CD8-positive, alpha-beta memory T cell (primary cell): Measurements from ENCODE around the gene A2M. TPM values are rescaled to one million over a fixed set of nuclear protein-coding genes. Genes with fewer than 3 reads are reported as not detected.

Source experiments
- CTCF ChIA-PET: fragments of 350-600 bp; sonication (Branson Sonifier 250); formaldehyde crosslinking; loops from one replicate; lab custom pipeline; 2021; ENCODE audit warnings: antibody characterized with exemption; lab: Charles Lee
- POLR2A ChIA-PET: fragments of 350-600 bp; sonication (Branson Sonifier 250); formaldehyde crosslinking; loops from one replicate; lab custom pipeline; 2021; ENCODE audit warnings: antibody characterized with exemption; lab: Charles Lee
- DNase-seq, 5 donors: peaks; one replicate each; pipeline versions ENCODE4 v3.0.0 to v3.0.0-alpha.2; 2020 to 2022; ENCODE audit warnings: mixed read lengths in 1 of 5
- H3K27ac ChIP-seq: one replicate; pipeline ENCODE4 v1.7.0; 2013; ENCODE audit warnings: low read depth, mild to moderate bottlenecking, low read length, moderate library complexity
- H3K27me3 ChIP-seq: 2 replicates; pipeline ENCODE4 v1.7.0; 2013; ENCODE audit warnings: low read length, mild to moderate bottlenecking; ENCODE audit not compliant: insufficient read depth, poor library complexity, severe bottlenecking
- H3K36me3 ChIP-seq: 2 replicates; pipeline ENCODE4 v1.7.0; 2013; ENCODE audit warnings: mild to moderate bottlenecking, low read length, moderate library complexity; ENCODE audit not compliant: insufficient read depth
- H3K4me1 ChIP-seq: 2 replicates; pipeline ENCODE4 v1.7.0; 2013; ENCODE audit warnings: mild to moderate bottlenecking, low read length, moderate library complexity; ENCODE audit not compliant: insufficient read depth
- H3K4me3 ChIP-seq: 2 replicates; pipeline ENCODE4 v1.7.0; 2013; ENCODE audit warnings: mild to moderate bottlenecking, low read length
- H3K9me3 ChIP-seq: 2 replicates; pipeline ENCODE4 v1.7.0; 2013; ENCODE audit warnings: mild to moderate bottlenecking, low read length
- H3K27ac Mint-ChIP-seq, 8 donors: one replicate each; pipeline ENCODE4 v1.8.0; 2020 to 2021; ENCODE audit warnings: mixed read lengths in 8 of 8, mild to moderate bottlenecking in 6 of 8, inconsistent platforms in 3 of 8, moderate library complexity in 3 of 8
- H3K27me3 Mint-ChIP-seq, 2 donors: one replicate each; pipeline ENCODE4 v1.8.0; 2020 to 2021; ENCODE audit warnings: mixed read lengths in 2 of 2, mild to moderate bottlenecking in 1 of 2, moderate library complexity in 1 of 2
- H3K36me3 Mint-ChIP-seq, 3 donors: one replicate each; pipeline ENCODE4 v1.8.0; 2020 to 2021; ENCODE audit warnings: mixed read lengths in 3 of 3, inconsistent platforms in 1 of 3, mild to moderate bottlenecking in 1 of 3
- H3K4me1 Mint-ChIP-seq, 3 donors: one replicate each; pipeline ENCODE4 v1.8.0; 2020 to 2021; ENCODE audit warnings: mixed read lengths in 3 of 3, inconsistent platforms in 1 of 3, mild to moderate bottlenecking in 1 of 3
- H3K4me3 Mint-ChIP-seq, 7 donors: one replicate each; pipeline ENCODE4 v1.8.0; 2020 to 2021; ENCODE audit warnings: mixed read lengths in 7 of 7, mild to moderate bottlenecking in 6 of 7, moderate library complexity in 4 of 7, inconsistent platforms in 2 of 7
- H3K9me3 Mint-ChIP-seq, 5 donors: one replicate each; pipeline ENCODE4 v1.8.0; 2020 to 2022; ENCODE audit warnings: mixed read lengths in 5 of 5, mild to moderate bottlenecking in 3 of 5, moderate library complexity in 2 of 5, inconsistent platforms in 1 of 5
- polyA plus RNA-seq: library from polyadenylated mRNA; unstranded; fragments of 300-500 nt; fragmentation: Illumina TruSeq; gene quantifications from one replicate; pipeline ENCODE4 v1.2.3, GENCODE V29; 2021
- total RNA-seq, 2 experiments: library from RNA; stranded (reverse); gene quantifications; one replicate each; pipeline ENCODE4 v1.2.3, GENCODE V29; 2021

Gene A2M
- total and polyA plus RNA-seq, 3 experiments from 2014 or later: 1.4 to 2.2 (median 1.6) TPM

- Mint-ChIP-seq H3K27me3 (peaks cover 0 to 1% of the 10 kb centered on the region in 2 donors), H3K9me3 (peaks cover 0 to 4% (median 0%) of the 10 kb centered on the region in 5 donors), H3K36me3 (peaks cover 15 to 47% (median 39%) of the 10 kb centered on the region in 3 donors), H3K27ac (peak overlapping the region in 1 of 8 donors; percentile 33), H3K4me1 (peaks cover 11 to 23% (median 12%) of the 10 kb centered on the region in 3 donors), H3K4me3 (no peak overlapping the region)
- no peaks in the 10 kb centered on the region for H3K36me3 ChIP-seq
- no peaks in the 10 kb centered on the region for H3K4me1 ChIP-seq
- no peak overlapping the region for H3K4me3 ChIP-seq
- no peak overlapping the region for H3K27ac ChIP-seq
- CTCF ChIA-PET: no interaction called here
- POLR2A ChIA-PET: no interaction called here
- no peaks in the 10 kb centered on the region for H3K27me3 ChIP-seq
- no peak for DNase-seq
- H3K9me3 ChIP-seq: no peaks in the 10 kb centered on the region
Measured at GRCh38 chr12:9130244-9130643, 14.5 kb upstream of the A2M start.

GRCh38 chr12:9127936-9128663 lies 12.4 kb upstream of the A2M start:
- Histone ChIP-seq H3K27ac (no peak overlapping the region), H3K4me3 (no peak overlapping the region), H3K27me3 (no peaks in the 10 kb centered on the region), H3K4me1 (no peaks in the 10 kb centered on the region), H3K9me3 (no peaks in the 10 kb centered on the region), H3K36me3 (no peaks in the 10 kb centered on the region)
- Mint-ChIP-seq H3K9me3 (peaks cover 0 to 4% (median 0%) of the 10 kb centered on the region in 5 donors), H3K27ac (peak overlapping the region in 1 of 8 donors; percentile 24), H3K4me1 (peaks cover 11 to 20% (median 14%) of the 10 kb centered on the region in 3 donors), H3K4me3 (no peak overlapping the region), H3K27me3 (no peaks in the 10 kb centered on the region), H3K36me3 (peaks cover 16 to 42% (median 29%) of the 10 kb centered on the region in 3 donors)
- POLR2A ChIA-PET: no interaction called here
- CTCF ChIA-PET: no interaction called here
- DNase-seq: no peak

GRCh38 chr12:9127484-9127883 lies 11.8 kb upstream of the A2M start:
- no peaks in the 10 kb centered on the region for H3K4me1 ChIP-seq
- CTCF ChIA-PET: no interaction called here
- POLR2A ChIA-PET: no interaction called here
- no peaks in the 10 kb centered on the region for H3K27me3 ChIP-seq
- no peaks in the 10 kb centered on the region for H3K36me3 ChIP-seq
- H3K4me1 Mint-ChIP-seq: peaks cover 10 to 18% (median 11%) of the 10 kb centered on the region in 3 donors
- H3K27ac ChIP-seq: no peak overlapping the region
- peaks cover 0 to 4% (median 0%) of the 10 kb centered on the region in 5 donors for H3K9me3 Mint-ChIP-seq
- H3K4me3 ChIP-seq: no peak overlapping the region
- no peak for DNase-seq
- no peaks in the 10 kb centered on the region for H3K9me3 ChIP-seq
- H3K4me3 Mint-ChIP-seq: no peak overlapping the region
- no peaks in the 10 kb centered on the region for H3K27me3 Mint-ChIP-seq
- peaks cover 16 to 42% (median 29%) of the 10 kb centered on the region in 3 donors for H3K36me3 Mint-ChIP-seq
- peak overlapping the region in 1 of 8 donors; percentile 79 for H3K27ac Mint-ChIP-seq

GRCh38 chr12:9124383-9125031 lies 8.8 kb upstream of the A2M start:
- CTCF ChIA-PET: interaction anchor here (1.2 kb wide), 1 partner anchor 11 kb away, joined by 3 read pairs; no protein-coding TSS in a partner anchor
- H3K9me3 Mint-ChIP-seq: no peaks in the 10 kb centered on the region
- H3K27me3 ChIP-seq: no peaks in the 10 kb centered on the region
- peaks cover 7 to 9% (median 9%) of the 10 kb centered on the region in 3 donors for H3K4me1 Mint-ChIP-seq
- no peak for DNase-seq
- POLR2A ChIA-PET: no interaction called here
- H3K4me3 Mint-ChIP-seq: no peak overlapping the region
- no peak overlapping the region for H3K4me3 ChIP-seq
- no peak overlapping the region for H3K27ac Mint-ChIP-seq
- no peaks in the 10 kb centered on the region for H3K27me3 Mint-ChIP-seq
- H3K36me3 Mint-ChIP-seq: peaks cover 11 to 41% (median 12%) of the 10 kb centered on the region in 3 donors
- H3K9me3 ChIP-seq: no peaks in the 10 kb centered on the region
- no peaks in the 10 kb centered on the region for H3K4me1 ChIP-seq
- H3K27ac ChIP-seq: no peak overlapping the region
- H3K36me3 ChIP-seq: no peaks in the 10 kb centered on the region

DNA sequence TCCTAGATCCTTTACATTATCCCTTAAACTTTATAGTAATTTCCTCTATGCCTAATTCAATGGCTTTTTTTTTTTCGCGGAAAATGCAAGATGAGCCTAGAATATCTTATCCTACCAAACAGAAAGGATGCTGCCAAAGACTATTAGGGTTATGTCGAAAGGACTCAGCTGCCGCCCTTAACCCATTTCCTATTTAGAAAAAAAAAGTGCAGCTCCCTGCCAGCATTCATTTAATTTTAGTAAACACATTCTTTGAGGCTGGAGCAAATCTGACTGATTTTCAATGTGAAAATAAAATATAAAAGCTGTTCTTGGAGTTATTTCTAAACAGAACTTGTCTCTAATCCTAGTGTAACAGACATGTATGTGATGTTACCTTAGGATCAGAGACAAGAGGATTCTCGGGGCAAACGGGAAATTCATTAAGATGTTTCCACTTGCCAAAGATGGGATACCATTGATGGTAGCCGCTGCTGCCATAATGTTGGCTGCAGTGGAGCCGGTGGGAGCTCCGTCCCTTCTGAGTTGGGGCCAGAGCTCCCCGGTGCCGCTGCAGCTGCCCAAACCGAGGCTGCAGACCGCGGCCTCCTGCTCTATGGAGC lies 8.2 kb upstream of the A2M start:
- H3K27ac Mint-ChIP-seq: no peak overlapping the region
- Histone ChIP-seq H3K36me3 (no peaks in the 10 kb centered on the region), H3K27me3 (no peaks in the 10 kb centered on the region), H3K4me1 (no peaks in the 10 kb centered on the region), H3K27ac (no peak overlapping the region), H3K9me3 (no peaks in the 10 kb centered on the region), H3K4me3 (no peak overlapping the region)
- POLR2A ChIA-PET: no interaction called here
- no peak for DNase-seq
- H3K9me3 Mint-ChIP-seq: no peaks in the 10 kb centered on the region
- H3K36me3 Mint-ChIP-seq: peaks cover 10 to 40% (median 11%) of the 10 kb centered on the region in 3 donors
- CTCF ChIA-PET: no interaction called here
- no peaks in the 10 kb centered on the region for H3K27me3 Mint-ChIP-seq
- peaks cover 5 to 12% (median 9%) of the 10 kb centered on the region in 3 donors for H3K4me1 Mint-ChIP-seq
- H3K4me3 Mint-ChIP-seq: no peak overlapping the region

GRCh38 chr12:9122091-9122609 lies 6.4 kb upstream of the A2M start:
- Mint-ChIP-seq H3K36me3 (peaks cover 0 to 26% (median 11%) of the 10 kb centered on the region in 3 donors), H3K4me1 (peaks cover 11 to 22% (median 14%) of the 10 kb centered on the region in 3 donors), H3K27me3 (no peaks in the 10 kb centered on the region), H3K9me3 (no peaks in the 10 kb centered on the region), H3K27ac (peak overlapping the region in 1 of 8 donors; percentile 38), H3K4me3 (no peak overlapping the region)
- Histone ChIP-seq H3K4me3 (no peak overlapping the region), H3K4me1 (no peaks in the 10 kb centered on the region), H3K9me3 (no peaks in the 10 kb centered on the region), H3K27ac (no peak overlapping the region), H3K36me3 (no peaks in the 10 kb centered on the region), H3K27me3 (no peaks in the 10 kb centered on the region)
- no peak for DNase-seq
- POLR2A ChIA-PET: no interaction called here
- CTCF ChIA-PET: no interaction called here

DNA sequence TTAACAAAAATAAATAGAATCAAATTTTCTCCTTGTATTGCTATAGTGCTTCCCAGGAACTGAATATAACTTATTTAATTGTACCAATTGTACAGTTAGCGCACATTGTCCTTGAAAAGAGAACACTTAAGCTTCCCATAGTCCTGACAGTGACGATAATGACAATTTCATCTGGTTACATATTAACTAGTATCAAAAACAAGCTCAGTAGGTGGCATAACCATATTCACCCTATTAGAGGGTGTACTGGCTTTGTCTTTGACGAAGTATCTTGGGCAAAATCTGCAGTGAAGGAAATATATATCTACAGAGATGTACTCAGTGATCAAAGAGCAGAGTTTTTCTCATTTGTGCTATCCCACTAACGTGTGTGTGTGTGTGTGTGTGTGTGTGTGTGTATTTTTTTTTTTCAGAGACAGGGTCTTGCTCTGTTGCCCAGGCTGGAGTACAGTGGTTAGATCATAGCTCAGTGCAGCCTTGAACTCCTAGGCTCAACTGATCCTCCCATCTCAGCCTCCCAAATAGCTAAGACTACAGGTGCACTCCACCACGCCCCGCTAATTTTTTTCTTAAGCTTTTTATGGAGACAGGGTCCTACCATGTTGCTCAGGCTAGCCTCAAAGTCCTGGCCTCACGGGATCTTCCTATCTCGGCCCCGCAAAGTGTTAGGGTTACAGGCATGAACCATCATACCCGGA lies 4.9 kb upstream of the A2M start:
- Mint-ChIP-seq H3K4me3 (no peak overlapping the region), H3K4me1 (peaks cover 22 to 32% (median 27%) of the 10 kb centered on the region in 3 donors), H3K9me3 (no peaks in the 10 kb centered on the region), H3K27me3 (no peaks in the 10 kb centered on the region), H3K27ac (peak overlapping the region in 2 of 8 donors; percentile 58 to 59), H3K36me3 (peaks cover 0 to 23% (median 9%) of the 10 kb centered on the region in 3 donors)
- no peak for DNase-seq
- Histone ChIP-seq H3K9me3 (no peaks in the 10 kb centered on the region), H3K4me1 (peaks cover 7% of the 10 kb centered on the region), H3K36me3 (no peaks in the 10 kb centered on the region), H3K27ac (no peak overlapping the region), H3K27me3 (no peaks in the 10 kb centered on the region), H3K4me3 (no peak overlapping the region)
- CTCF ChIA-PET: no interaction called here
- POLR2A ChIA-PET: no interaction called here
